K562 (cell line): ENCODE measurements around the gene GUCA1A. TPM values are rescaled to one million over a fixed set of nuclear protein-coding genes. Genes with fewer than 3 reads are reported as not detected.

ENCODE experiments used
- BHLHE40 ChIP-seq: IDR thresholded peaks from 2 replicates; pipeline ENCODE4 v1.6.1; 2011; ENCODE audit warnings: low read length, improper control_type of control experiment
- CBFA2T3 ChIP-seq: fragments of 450-650 bp; IDR thresholded peaks from 2 replicates; pipeline ENCODE4 v1.6.1; 2017
- CEBPG ChIP-seq, 3 experiments: fragments of 200-800 bp in 1 of 3; sonication (Bioruptor generic) in 1 of 3; sonication (generic) in 1 of 3; formaldehyde crosslinking in 1 of 3; IDR thresholded peaks in 2 of 3; conservative IDR thresholded peaks in 1 of 3; 2 replicates each; pipeline versions ENCODE4 v1.6.1 to v1.8.0; 2016 to 2022; ENCODE audit warnings: missing compliant biosample characterization in 2 of 3, missing genetic modification characterization in 2 of 3, mild to moderate bottlenecking in 1 of 3, missing genetic modification reagents in 1 of 3
- CTBP1 ChIP-seq: fragments of 450-650 bp; IDR thresholded peaks from 2 replicates; pipeline ENCODE4 v1.6.1; 2016; ENCODE audit warnings: borderline replicate concordance
- CTCFL ChIP-seq: IDR thresholded peaks from 2 replicates; pipeline ENCODE4 v1.6.1; 2011; ENCODE audit warnings: borderline replicate concordance, low read depth, mild to moderate bottlenecking, moderate library complexity, low read length; ENCODE audit not compliant: insufficient read depth, poor library complexity, severe bottlenecking
- FOXM1 ChIP-seq, 2 experiments: fragments of 450-650 bp in 1 of 2; sonication (generic) in 1 of 2; formaldehyde crosslinking in 1 of 2; IDR thresholded peaks; 2 replicates each; pipeline versions ENCODE4 v1.6.1 to v1.9.0; 2017 to 2022; ENCODE audit warnings: low read depth in 2 of 2, mild to moderate bottlenecking in 2 of 2, missing genetic modification reagents in 1 of 2, moderate library complexity in 1 of 2
- GATAD2A ChIP-seq: fragments of 450-650 bp; IDR thresholded peaks from 2 replicates; pipeline ENCODE4 v1.6.1; 2017
- NCOA1 ChIP-seq: fragments of 450-650 bp; IDR thresholded peaks from 2 replicates; pipeline ENCODE4 v1.6.1; 2016; ENCODE audit warnings: low read depth
- NCOR1 ChIP-seq: fragments of 450-650 bp; IDR thresholded peaks from 2 replicates; pipeline ENCODE4 v1.6.1; 2016; ENCODE audit warnings: mild to moderate bottlenecking, moderate library complexity
- NFRKB ChIP-seq: fragments of 450-650 bp; IDR thresholded peaks from 2 replicates; pipeline ENCODE4 v1.6.1; 2016; ENCODE audit warnings: low read depth
- POLR2AphosphoS5 ChIP-seq: IDR thresholded peaks from 2 replicates; pipeline ENCODE4 v1.6.1; 2011; ENCODE audit warnings: mild to moderate bottlenecking, low read depth, low read length, moderate library complexity; ENCODE audit not compliant: control insufficient read depth, insufficient read depth
- SIX5 ChIP-seq, 2 experiments: IDR thresholded peaks; 2 replicates each; pipeline ENCODE4 v1.6.1; 2011; ENCODE audit warnings: low read length in 2 of 2, borderline replicate concordance in 1 of 2, low read depth in 1 of 2, mild to moderate bottlenecking in 1 of 2, moderate library complexity in 1 of 2; ENCODE audit not compliant: insufficient read depth in 1 of 2
- VEZF1 ChIP-seq: fragments of 200-800 bp; sonication (Bioruptor generic); IDR thresholded peaks from 2 replicates; pipeline ENCODE4 v1.6.1; 2017; ENCODE audit warnings: missing genetic modification characterization, missing compliant biosample characterization
- XRCC5 ChIP-seq: fragments of 200-400 bp; formaldehyde crosslinking; IDR thresholded peaks from 2 replicates; pipeline ENCODE4 v1.6.1; 2017; ENCODE audit warnings: low read depth, mild to moderate bottlenecking, low read length
- ZNF280A ChIP-seq: fragments of 450-650 bp; IDR thresholded peaks from 2 replicates; pipeline ENCODE4 v1.6.1; 2018; ENCODE audit warnings: mild to moderate bottlenecking, low read depth; ENCODE audit not compliant: partially characterized antibody
- ZNF41 ChIP-seq: fragments of 250-450 bp; sonication (Bioruptor Pico); conservative IDR thresholded peaks from 2 replicates; pipeline ENCODE4 v1.4.0; 2020; ENCODE audit warnings: mild to moderate bottlenecking
- polyA plus RNA-seq, 8 experiments: library from polyadenylated mRNA; depleted of rRNA in 4 of 8; stranded (reverse) in 5 of 8; unstranded in 3 of 8; fragments of >200 nt; fragmentation: Nextera tagmentation in 2 of 8; fragmentation: Illumina TruSeq in 1 of 8; extraction: Ambion mirVana in 2 of 8; extraction: Trizol in 1 of 8; gene quantifications; 2 replicates each; pipeline versions ENCODE4 v1.2.1 to v1.2.3, GENCODE V29; 2011 to 2014; ENCODE audit warnings: inconsistent platforms in 1 of 8, missing spikeins in 1 of 8
- total RNA-seq, 7 experiments: library from RNA; depleted of rRNA in 6 of 7; stranded (reverse); fragments of >200 nt in 6 of 7; fragmentation: Illumina TruSeq in 2 of 7; extraction: Trizol in 2 of 7; gene quantifications; 2 replicates each; pipeline versions ENCODE4 v1.2.1 to v1.2.3, GENCODE V29; 2011 to 2021; ENCODE audit warnings: low replicate concordance in 1 of 7

Gene GUCA1A
- total and polyA plus RNA-seq, 9 of the 15 experiments (the other 6 are each of a cell fraction or from before 2014, with no cell fraction given), result not detected

- TF ChIP-seq CEBPG (CRISPR knock-in tag; IDR thresholded peaks at IDR 0.05) (peak; percentile 49; the same call in 1 of the 2 replicates), CEBPG (tag; conservative IDR thresholded peaks at IDR 0.05 in 1 of 2, IDR thresholded peaks at IDR 0.05 in 1 of 2) (peak in 1 of 2 experiments; percentile 41; a peak in 1 of 4 replicates), GATAD2A (peak; percentile 67), POLR2AphosphoS5 (peak; percentile 99), CTBP1 (peak; percentile 99), CBFA2T3 (peak; percentile 99), CTCFL (no peak), FOXM1 (IDR thresholded peaks at IDR 0.05; ENCODE audit: low read depth) (peak; percentile 95), FOXM1 (CRISPR knock-in tag; IDR thresholded peaks at IDR 0.05; ENCODE audit: low read depth) (no peak), NFRKB (peak; percentile 81), SIX5 (IDR thresholded peaks at IDR 0.05; ENCODE audit: borderline replicate concordance in 1 of 2, insufficient read depth in 1 of 2, low read depth in 1 of 2, low read length in 2 of 2) (0 out of 4 replicates have a peak, but pooled peaks of 1 of the 2 experiments have one; percentile 9), NCOR1 (peak; percentile 99), VEZF1 (peak; percentile 63), XRCC5 (no peak), ZNF41 (no peak), NCOA1 (peak; percentile 93), ZNF280A (peak; percentile 70), BHLHE40 (peak; percentile 92)
These were observed 26.2 kb downstream of the GUCA1A start (continued) for GRCh38 chr6:42199106-42199981.
